Ovary (tissue), 3 donors: ENCODE data around the gene PFDN4.

Source experiments
- EP300 ChIP-seq: sonication (generic); formaldehyde crosslinking; IDR thresholded peaks from one replicate; pipeline ENCODE4 v1.6.1; 2017; ENCODE audit warnings: antibody characterized with exemption
- POLR2A ChIP-seq: fragments of 450-650 bp; IDR thresholded peaks from one replicate; pipeline ENCODE4 v1.6.1; 2017; ENCODE audit warnings: antibody characterized with exemption, mild to moderate bottlenecking, moderate library complexity
- TF ChIP-seq, protein P1 (sequence below), 3 donors: fragments of 450-650 bp in 2 of 3; fragments of 200-600 bp in 1 of 3; IDR thresholded peaks; one replicate each; pipeline versions ENCODE4 v1.5.1 to v1.8.0; 2016 to 2022; ENCODE audit warnings: antibody characterized with exemption in 3 of 3, mild to moderate bottlenecking in 1 of 3
- donor health status: DM: no; HTN: no; CAD: no.

DNA sequence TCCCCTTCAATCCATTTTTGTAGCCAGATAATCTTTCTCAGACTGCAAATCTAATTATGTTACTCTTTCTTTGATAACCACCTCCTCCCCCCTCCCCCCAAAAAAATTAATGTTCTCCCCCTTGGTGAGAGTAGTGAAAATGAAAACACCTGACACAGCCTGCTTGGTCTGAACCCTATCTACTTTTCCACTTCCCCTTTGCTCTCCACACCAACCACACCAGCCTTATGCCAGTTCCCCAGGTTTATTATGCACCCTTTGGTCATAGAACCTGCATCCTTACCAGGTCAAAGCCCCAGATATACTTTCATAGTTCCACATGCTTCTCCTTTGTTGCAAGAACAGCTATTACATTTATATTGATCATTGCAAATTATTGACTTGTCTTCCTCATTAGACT, 19.4 kb downstream of the PFDN4 start:
- TF ChIP-seq POLR2A (no peak), EP300 (no peak)
- TF ChIP-seq, protein P1, sequence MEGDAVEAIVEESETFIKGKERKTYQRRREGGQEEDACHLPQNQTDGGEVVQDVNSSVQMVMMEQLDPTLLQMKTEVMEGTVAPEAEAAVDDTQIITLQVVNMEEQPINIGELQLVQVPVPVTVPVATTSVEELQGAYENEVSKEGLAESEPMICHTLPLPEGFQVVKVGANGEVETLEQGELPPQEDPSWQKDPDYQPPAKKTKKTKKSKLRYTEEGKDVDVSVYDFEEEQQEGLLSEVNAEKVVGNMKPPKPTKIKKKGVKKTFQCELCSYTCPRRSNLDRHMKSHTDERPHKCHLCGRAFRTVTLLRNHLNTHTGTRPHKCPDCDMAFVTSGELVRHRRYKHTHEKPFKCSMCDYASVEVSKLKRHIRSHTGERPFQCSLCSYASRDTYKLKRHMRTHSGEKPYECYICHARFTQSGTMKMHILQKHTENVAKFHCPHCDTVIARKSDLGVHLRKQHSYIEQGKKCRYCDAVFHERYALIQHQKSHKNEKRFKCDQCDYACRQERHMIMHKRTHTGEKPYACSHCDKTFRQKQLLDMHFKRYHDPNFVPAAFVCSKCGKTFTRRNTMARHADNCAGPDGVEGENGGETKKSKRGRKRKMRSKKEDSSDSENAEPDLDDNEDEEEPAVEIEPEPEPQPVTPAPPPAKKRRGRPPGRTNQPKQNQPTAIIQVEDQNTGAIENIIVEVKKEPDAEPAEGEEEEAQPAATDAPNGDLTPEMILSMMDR (IDR thresholded peaks at IDR 0.05), result no peak
